ENCODE measurements around the gene SMIM24.
"Not testable (repeated sequence)": the region's sequence is repeated elsewhere in the genome, so short reads cannot be mapped to it uniquely, and the experiment has no call there.

SMIM24 gene

DNA sequence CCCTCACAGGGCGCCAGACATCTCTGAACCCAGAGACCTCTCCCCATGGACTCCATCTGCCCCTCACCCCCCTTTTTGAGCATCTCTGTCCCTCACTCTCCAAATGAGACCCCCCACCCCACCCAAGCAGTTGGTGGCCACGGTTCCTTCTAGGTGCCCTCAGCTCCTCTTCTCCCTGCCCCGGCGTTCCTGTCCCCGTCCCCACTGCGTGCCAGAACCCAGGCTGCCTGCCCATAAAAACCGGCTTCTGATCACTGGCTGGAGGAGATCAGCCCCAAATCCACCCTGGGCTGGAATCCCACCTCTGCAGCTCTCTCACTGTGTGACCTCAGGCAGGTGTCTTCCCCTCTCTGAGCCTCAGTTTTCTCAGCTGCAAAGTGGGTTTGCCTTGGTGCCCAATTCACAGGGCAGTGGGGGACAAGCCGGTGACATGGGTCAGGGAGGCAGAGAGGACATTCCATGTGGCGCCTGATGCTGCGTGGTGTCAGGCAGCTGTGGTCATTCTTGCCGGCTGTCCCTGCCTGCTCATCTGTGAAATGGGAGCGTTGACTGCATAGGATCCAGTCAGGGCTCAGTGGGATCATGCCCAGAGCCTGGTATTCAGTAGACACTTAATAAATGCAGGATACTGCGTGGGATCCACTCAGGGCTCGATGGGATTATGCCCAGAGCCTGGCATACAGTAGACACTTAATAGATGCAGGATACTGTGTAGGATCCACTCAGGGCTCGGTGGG lies 25.5 kb downstream of the SMIM24 start:
- H3K27ac ChIP-seq (ENCODE audit: low read depth, low read length): no peak overlapping the region
- H3K18ac ChIP-seq (ENCODE audit: low read length): no peak overlapping the region
- H3K4me3 ChIP-seq (ENCODE audit: low read depth, low read length): no peak overlapping the region
- no peak overlapping the region for H3K4ac ChIP-seq (ENCODE audit: low read depth, low read length)
- no peaks in the 10 kb centered on the region for H3K79me2 ChIP-seq (ENCODE audit: control insufficient read depth, insufficient read depth, low read length, poor library complexity)
- no CpG with 5 or more reads among the region's 15 CpGs for WGBS (ENCODE audit: extremely low coverage, insufficient coverage, insufficient read length)
- no peak overlapping the region for H2BK120ac ChIP-seq (ENCODE audit: insufficient read depth, low read length, poor library complexity)
- no peak overlapping the region for H4K12ac ChIP-seq (ENCODE audit: low read depth, low read length)
- H3K9me3 ChIP-seq (ENCODE audit: insufficient read depth, low read depth, low read length): no peaks in the 10 kb centered on the region
- H3K27me3 ChIP-seq (ENCODE audit: insufficient read depth, low read length): no peaks in the 10 kb centered on the region
- H2BK12ac ChIP-seq (ENCODE audit: low read length): no peak overlapping the region
- no peak overlapping the region for H3K23ac ChIP-seq (ENCODE audit: low read length)
- H3K79me1 ChIP-seq (ENCODE audit: low read length): no peaks in the 10 kb centered on the region
- no peak overlapping the region for H4K91ac ChIP-seq (ENCODE audit: low read depth, low read length)
- H3K14ac ChIP-seq (ENCODE audit: low read length): no peak overlapping the region
- peaks cover 2 to 12% of the 10 kb centered on the region in 2 experiments for H3K4me1 ChIP-seq (ENCODE audit: control insufficient read depth in 1 of 2, insufficient read depth in 2 of 2, low read length in 2 of 2)
- H3K4me2 ChIP-seq (ENCODE audit: low read length): no peak overlapping the region
- H3K36me3 ChIP-seq (ENCODE audit: control insufficient read depth in 1 of 2, insufficient read depth in 2 of 2, low read length in 2 of 2): no peaks in the 10 kb centered on the region
- H3K9ac ChIP-seq (ENCODE audit: low read length): no peak overlapping the region
- no peak overlapping the region for H2BK5ac ChIP-seq (ENCODE audit: low read depth, low read length, poor library complexity)
- no peak overlapping the region for H2AFZ ChIP-seq (ENCODE audit: insufficient read depth, low read length, poor library complexity)
- no peak for DNase-seq
- H4K8ac ChIP-seq (ENCODE audit: low read depth, low read length): no peak overlapping the region
- H2AK5ac ChIP-seq (ENCODE audit: low read length): no peak overlapping the region

DNA sequence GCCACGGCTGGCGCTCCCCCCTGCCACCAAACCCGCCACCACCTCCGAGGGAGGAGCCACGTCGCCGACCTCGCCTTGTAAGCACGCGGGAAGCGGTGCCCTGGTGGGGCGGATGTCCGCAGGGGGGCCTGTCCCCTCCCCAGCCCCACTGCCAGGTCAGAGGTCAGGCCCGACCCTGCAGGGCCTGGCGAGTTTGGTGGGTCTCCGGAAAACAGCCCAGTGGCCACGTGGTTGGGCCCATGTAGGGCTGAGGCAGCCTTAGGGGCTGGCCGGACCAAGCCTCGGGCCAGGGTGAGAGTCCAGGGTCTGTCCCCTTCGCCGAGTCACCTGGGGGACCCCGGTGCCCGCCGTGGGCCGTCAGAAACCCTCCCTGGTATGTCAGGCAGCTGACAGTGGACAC lies 26.5 kb downstream of the SMIM24 start:
- Histone ChIP-seq H3K4me3 (ENCODE audit: low read depth, low read length) (no peak overlapping the region), H3K4me1 (ENCODE audit: control insufficient read depth in 1 of 2, insufficient read depth in 2 of 2, low read length in 2 of 2) (peaks cover 0 to 12% of the 10 kb centered on the region in 2 experiments), H3K36me3 (ENCODE audit: control insufficient read depth in 1 of 2, insufficient read depth in 2 of 2, low read length in 2 of 2) (no peaks in the 10 kb centered on the region), H3K79me1 (ENCODE audit: low read length) (no peaks in the 10 kb centered on the region), H2AFZ (ENCODE audit: insufficient read depth, low read length, poor library complexity) (no peak overlapping the region), H2AK5ac (ENCODE audit: low read length) (no peak overlapping the region), H4K12ac (ENCODE audit: low read depth, low read length) (no peak overlapping the region), H3K4me2 (ENCODE audit: low read length) (no peak overlapping the region), H3K14ac (ENCODE audit: low read length) (no peak overlapping the region), H3K4ac (ENCODE audit: low read depth, low read length) (no peak overlapping the region), H4K91ac (ENCODE audit: low read depth, low read length) (no peak overlapping the region), H3K9me3 (ENCODE audit: insufficient read depth, low read depth, low read length) (no peaks in the 10 kb centered on the region), H4K8ac (ENCODE audit: low read depth, low read length) (no peak overlapping the region), H3K79me2 (ENCODE audit: control insufficient read depth, insufficient read depth, low read length, poor library complexity) (no peaks in the 10 kb centered on the region), H2BK120ac (ENCODE audit: insufficient read depth, low read length, poor library complexity) (no peak overlapping the region), H3K27ac (ENCODE audit: low read depth, low read length) (no peak overlapping the region), H3K18ac (ENCODE audit: low read length) (no peak overlapping the region), H2BK12ac (ENCODE audit: low read length) (no peak overlapping the region), H2BK5ac (ENCODE audit: low read depth, low read length, poor library complexity) (no peak overlapping the region), H3K27me3 (ENCODE audit: insufficient read depth, low read length) (no peaks in the 10 kb centered on the region), H3K9ac (ENCODE audit: low read length) (no peak overlapping the region), H3K23ac (ENCODE audit: low read length) (no peak overlapping the region)
- no CpG with 5 or more reads among the region's 25 CpGs for WGBS (ENCODE audit: extremely low coverage, insufficient coverage, insufficient read length)
- DNase-seq: no peak

- no CpG with 5 or more reads among the region's 10 CpGs for WGBS (ENCODE audit: extremely low coverage, insufficient coverage, insufficient read length)
Observed at GRCh38 chr19:3452942-3453214, 27.4 kb downstream of the SMIM24 start.

DNA sequence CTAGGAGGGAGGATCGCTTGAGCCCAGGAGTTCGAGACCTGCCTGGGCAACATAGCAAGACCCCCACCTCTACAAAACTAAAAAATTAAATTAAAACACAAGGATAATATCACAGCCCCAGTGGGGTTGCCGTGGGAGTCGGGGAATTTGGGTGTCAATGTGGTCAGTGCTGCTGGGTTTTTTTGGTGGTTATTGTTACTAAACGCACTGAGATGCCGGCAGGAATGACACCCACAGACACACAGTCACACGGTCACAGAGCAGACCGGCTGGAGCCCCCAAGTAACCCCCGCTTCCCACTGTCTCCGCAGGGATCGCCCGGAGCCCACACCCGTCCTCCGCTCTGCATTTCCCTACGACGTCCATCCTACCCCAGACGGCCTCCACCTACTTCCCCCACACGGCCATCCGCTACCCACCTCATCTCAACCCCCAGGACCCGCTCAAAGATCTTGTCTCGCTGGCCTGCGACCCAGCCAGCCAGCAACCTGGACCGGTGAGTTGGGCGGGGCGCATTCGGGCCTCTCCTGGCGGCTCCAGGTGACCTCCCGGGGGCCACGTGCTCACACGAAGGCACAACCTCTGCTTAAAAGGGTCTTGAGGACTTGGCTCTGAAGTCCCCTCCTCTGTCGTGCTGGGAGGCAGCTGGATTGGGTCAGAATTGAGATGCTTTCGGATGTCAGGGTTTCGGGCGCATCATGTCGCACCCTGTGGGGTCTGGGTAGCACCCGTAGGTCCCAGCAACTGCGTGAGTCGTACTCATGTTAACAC lies 28.0 kb downstream of the SMIM24 start:
- Histone ChIP-seq H2AK5ac (ENCODE audit: low read length) (no peak overlapping the region), H3K4me1 (ENCODE audit: control insufficient read depth in 1 of 2, insufficient read depth in 2 of 2, low read length in 2 of 2) (peaks cover 0 to 12% of the 10 kb centered on the region in 2 experiments), H2BK120ac (ENCODE audit: insufficient read depth, low read length, poor library complexity) (no peak overlapping the region), H3K79me2 (ENCODE audit: control insufficient read depth, insufficient read depth, low read length, poor library complexity) (no peaks in the 10 kb centered on the region), H4K12ac (ENCODE audit: low read depth, low read length) (no peak overlapping the region), H4K8ac (ENCODE audit: low read depth, low read length) (no peak overlapping the region), H3K4me2 (ENCODE audit: low read length) (no peak overlapping the region), H3K9ac (ENCODE audit: low read length) (no peak overlapping the region), H3K23ac (ENCODE audit: low read length) (no peak overlapping the region), H3K4ac (ENCODE audit: low read depth, low read length) (no peak overlapping the region), H2BK5ac (ENCODE audit: low read depth, low read length, poor library complexity) (no peak overlapping the region), H3K79me1 (ENCODE audit: low read length) (no peaks in the 10 kb centered on the region), H3K4me3 (ENCODE audit: low read depth, low read length) (peak overlapping the region; percentile 40), H3K18ac (ENCODE audit: low read length) (no peak overlapping the region), H3K14ac (ENCODE audit: low read length) (no peak overlapping the region), H3K27me3 (ENCODE audit: insufficient read depth, low read length) (no peaks in the 10 kb centered on the region), H3K27ac (ENCODE audit: low read depth, low read length) (no peak overlapping the region), H4K91ac (ENCODE audit: low read depth, low read length) (no peak overlapping the region), H3K36me3 (ENCODE audit: control insufficient read depth in 1 of 2, insufficient read depth in 2 of 2, low read length in 2 of 2) (no peaks in the 10 kb centered on the region), H2BK12ac (ENCODE audit: low read length) (no peak overlapping the region), H3K9me3 (ENCODE audit: insufficient read depth, low read depth, low read length) (no peaks in the 10 kb centered on the region), H2AFZ (ENCODE audit: insufficient read depth, low read length, poor library complexity) (no peak overlapping the region)
- no peak for DNase-seq
- WGBS (ENCODE audit: extremely low coverage, insufficient coverage, insufficient read length): no CpG with 5 or more reads among the region's 38 CpGs

More at GRCh38 chr19:3452942-3453214, 27.4 kb downstream of the SMIM24 start:
- H3K4me1 ChIP-seq (ENCODE audit: control insufficient read depth in 1 of 2, insufficient read depth in 2 of 2, low read length in 2 of 2): peaks cover 0 to 12% of the 10 kb centered on the region in 2 experiments
- H2BK120ac ChIP-seq (ENCODE audit: insufficient read depth, low read length, poor library complexity); H3K18ac ChIP-seq (ENCODE audit: low read length); H3K4ac ChIP-seq (ENCODE audit: low read depth, low read length); H2AK5ac ChIP-seq (ENCODE audit: low read length); H3K14ac ChIP-seq (ENCODE audit: low read length); H3K27me3 ChIP-seq (ENCODE audit: insufficient read depth, low read length); H2BK5ac ChIP-seq (ENCODE audit: low read depth, low read length, poor library complexity); H3K4me3 ChIP-seq (ENCODE audit: low read depth, low read length); H3K79me2 ChIP-seq (ENCODE audit: control insufficient read depth, insufficient read depth, low read length, poor library complexity); H4K91ac ChIP-seq (ENCODE audit: low read depth, low read length); H3K4me2 ChIP-seq (ENCODE audit: low read length); H3K79me1 ChIP-seq (ENCODE audit: low read length); H3K9ac ChIP-seq (ENCODE audit: low read length); H4K8ac ChIP-seq (ENCODE audit: low read depth, low read length); H3K36me3 ChIP-seq (ENCODE audit: control insufficient read depth in 1 of 2, insufficient read depth in 2 of 2, low read length in 2 of 2); H2BK12ac ChIP-seq (ENCODE audit: low read length); DNase-seq; H4K12ac ChIP-seq (ENCODE audit: low read depth, low read length); H3K9me3 ChIP-seq (ENCODE audit: insufficient read depth, low read depth, low read length); H3K27ac ChIP-seq (ENCODE audit: low read depth, low read length); H3K23ac ChIP-seq (ENCODE audit: low read length); H2AFZ ChIP-seq (ENCODE audit: insufficient read depth, low read length, poor library complexity): not testable (repeated sequence)
